AG09309 (cell line): Measurements from ENCODE around the gene PIKFYVE.

Experiments used
- DNase-seq: peaks from one replicate; pipeline ENCODE4 v3.0.0-alpha.2; 2010; ENCODE audit warnings: low read depth
- H3K4me3 ChIP-seq: 2 replicates; pipeline ENCODE4 v1.5.1; 2011; ENCODE audit warnings: mild to moderate bottlenecking, low read depth, low read length, moderate library complexity; ENCODE audit not compliant: control insufficient read depth
- TF ChIP-seq, protein P1 (sequence below): IDR thresholded peaks from 2 replicates; pipeline ENCODE4 v1.5.1; 2011; ENCODE audit warnings: mild to moderate bottlenecking, low read depth, low read length, inconsistent platforms; ENCODE audit not compliant: insufficient read depth, control insufficient read depth; ENCODE audit errors: missing control alignments

The PIKFYVE gene

DNA sequence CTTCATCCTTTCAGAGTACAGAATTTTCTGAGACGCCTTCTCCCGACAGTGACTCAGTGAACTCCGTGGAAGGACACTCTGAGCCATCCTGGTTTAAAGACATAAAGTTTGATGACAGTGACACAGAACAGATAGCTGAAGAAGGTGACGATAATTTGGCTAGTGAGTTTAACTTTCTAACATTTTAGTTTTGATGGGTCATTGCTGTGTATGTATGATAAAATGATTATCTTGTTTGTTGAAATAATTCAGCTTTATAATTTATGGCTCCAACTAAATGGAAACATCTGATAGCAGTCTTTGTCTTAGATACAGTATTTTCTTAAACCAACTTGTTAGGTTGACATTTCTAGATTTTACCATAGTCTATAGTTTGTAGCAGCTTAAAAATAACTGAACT, 38.1 kb downstream of the PIKFYVE start:
- no peak overlapping the region for H3K4me3 ChIP-seq
- TF ChIP-seq, protein P1, sequence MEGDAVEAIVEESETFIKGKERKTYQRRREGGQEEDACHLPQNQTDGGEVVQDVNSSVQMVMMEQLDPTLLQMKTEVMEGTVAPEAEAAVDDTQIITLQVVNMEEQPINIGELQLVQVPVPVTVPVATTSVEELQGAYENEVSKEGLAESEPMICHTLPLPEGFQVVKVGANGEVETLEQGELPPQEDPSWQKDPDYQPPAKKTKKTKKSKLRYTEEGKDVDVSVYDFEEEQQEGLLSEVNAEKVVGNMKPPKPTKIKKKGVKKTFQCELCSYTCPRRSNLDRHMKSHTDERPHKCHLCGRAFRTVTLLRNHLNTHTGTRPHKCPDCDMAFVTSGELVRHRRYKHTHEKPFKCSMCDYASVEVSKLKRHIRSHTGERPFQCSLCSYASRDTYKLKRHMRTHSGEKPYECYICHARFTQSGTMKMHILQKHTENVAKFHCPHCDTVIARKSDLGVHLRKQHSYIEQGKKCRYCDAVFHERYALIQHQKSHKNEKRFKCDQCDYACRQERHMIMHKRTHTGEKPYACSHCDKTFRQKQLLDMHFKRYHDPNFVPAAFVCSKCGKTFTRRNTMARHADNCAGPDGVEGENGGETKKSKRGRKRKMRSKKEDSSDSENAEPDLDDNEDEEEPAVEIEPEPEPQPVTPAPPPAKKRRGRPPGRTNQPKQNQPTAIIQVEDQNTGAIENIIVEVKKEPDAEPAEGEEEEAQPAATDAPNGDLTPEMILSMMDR: no peak
- no peak for DNase-seq

DNA sequence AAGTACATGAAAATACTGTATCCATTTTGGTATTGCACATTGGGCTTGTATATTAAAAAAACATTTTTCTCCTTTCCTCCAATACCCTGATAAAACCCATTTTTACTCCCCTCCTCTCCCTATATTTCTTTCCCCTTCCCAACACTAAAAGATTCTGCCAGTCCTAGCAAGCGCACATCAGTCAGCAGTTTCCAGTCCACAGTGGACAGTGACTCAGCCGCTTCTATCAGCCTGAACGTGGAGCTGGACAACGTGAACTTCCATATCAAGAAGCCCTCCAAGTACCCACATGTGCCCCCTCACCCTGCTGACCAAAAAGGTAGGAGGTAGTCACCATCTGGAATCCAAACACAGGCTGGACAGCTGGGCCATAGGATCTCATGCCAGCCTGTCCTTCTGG, 38.6 kb downstream of the PIKFYVE start:
- TF ChIP-seq, protein P1: no peak
- no peak for DNase-seq
- no peak overlapping the region for H3K4me3 ChIP-seq

DNA sequence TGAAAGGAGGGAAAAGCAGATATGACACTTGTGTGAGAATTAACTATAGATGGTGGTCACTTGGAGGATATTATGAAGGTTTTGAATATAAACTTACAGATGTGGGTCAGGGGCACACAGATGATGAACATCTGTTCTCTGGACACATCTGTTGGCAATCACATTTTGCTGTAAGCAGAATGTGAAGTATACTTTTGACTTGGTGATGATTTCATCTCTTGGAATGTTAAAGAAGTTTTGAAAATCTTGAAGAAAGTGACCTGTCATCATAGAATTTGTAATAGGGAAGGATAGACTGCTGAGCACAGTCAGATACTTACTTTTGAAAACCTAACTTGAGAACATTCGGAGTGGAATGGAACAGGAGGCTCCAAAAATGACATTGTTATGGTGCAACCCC, 40.2 kb downstream of the PIKFYVE start:
- TF ChIP-seq, protein P1: no peak
- DNase-seq: peak; percentile 14

DNA sequence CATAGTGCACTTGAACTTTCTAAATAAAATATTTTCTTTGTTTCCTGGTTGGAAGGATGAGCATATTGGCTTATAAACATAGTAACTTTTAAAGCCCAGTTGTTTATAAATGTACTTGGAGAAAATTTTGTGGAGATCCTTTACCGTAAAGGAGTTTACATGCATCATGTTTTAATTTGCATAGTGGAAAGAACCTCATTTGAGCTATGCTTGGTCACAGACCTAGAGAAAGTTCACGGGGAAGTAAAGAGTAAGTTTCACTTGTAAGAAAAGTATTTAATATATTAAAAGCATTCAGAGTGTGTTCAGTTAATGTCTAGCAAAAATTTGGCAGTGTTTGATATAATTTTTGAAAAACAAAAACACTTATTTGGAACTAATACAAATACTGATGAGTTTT, 45.3 kb downstream of the PIKFYVE start:
- TF ChIP-seq, protein P1: no peak
- H3K4me3 ChIP-seq: no peak overlapping the region
- no peak for DNase-seq

More for the DNA sequence above, 40.2 kb downstream of the PIKFYVE start:
- H3K4me3 ChIP-seq: no peak overlapping the region

DNA sequence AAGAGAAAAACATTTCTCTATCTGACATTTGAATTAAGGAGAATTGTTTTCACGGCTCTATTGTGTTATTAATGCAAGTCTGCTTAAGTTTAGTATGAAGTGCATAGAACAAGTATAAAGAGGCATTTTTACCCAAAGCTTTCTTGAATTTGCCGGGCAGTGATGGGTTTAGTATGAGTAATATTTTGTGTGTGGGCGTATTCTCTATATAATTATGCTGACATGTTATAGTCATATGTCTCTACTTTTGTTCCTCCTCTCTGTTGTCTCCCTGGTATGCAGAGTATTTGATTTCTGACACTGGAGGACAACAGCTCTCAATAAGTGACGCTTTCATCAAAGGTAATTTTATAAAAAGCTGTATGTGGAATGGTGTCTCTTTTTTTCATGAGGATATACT, 45.9 kb downstream of the PIKFYVE start:
- no peak for DNase-seq
- TF ChIP-seq, protein P1: no peak
- no peak overlapping the region for H3K4me3 ChIP-seq

DNA sequence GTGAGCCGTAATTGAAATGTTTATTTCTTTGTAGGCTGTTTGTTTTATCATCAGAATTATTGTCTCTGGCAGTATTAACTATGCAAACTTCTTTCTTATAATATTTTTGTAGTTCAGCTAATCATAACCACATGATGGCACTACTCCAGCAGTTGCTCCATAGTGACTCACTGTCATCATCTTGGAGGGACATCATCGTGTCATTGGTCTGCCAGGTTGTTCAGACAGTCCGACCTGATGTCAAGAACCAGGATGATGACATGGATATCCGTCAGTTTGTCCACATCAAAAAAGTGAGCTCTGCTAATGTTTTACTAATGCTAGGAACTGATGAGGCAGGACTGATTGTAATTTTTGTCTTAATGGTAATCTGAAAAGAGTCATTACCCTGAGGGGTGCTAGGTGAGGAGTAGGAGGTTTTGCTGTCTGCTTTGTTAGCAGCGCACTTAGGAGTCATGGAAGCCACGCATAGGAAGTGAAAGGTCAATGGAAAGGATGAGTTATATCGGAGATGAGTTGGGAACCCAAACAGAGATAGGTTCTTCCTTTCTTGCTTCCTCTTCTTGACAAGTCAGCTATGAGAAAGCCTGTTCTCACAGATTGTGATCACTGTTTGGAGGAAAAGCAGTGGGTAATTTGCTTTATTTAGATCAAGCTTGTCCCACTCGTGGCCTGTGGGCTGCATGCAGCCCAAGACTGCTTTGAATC, 49.2 kb downstream of the PIKFYVE start:
- no peak overlapping the region for H3K4me3 ChIP-seq
- DNase-seq: peak; percentile 8
- TF ChIP-seq, protein P1: no peak

DNA sequence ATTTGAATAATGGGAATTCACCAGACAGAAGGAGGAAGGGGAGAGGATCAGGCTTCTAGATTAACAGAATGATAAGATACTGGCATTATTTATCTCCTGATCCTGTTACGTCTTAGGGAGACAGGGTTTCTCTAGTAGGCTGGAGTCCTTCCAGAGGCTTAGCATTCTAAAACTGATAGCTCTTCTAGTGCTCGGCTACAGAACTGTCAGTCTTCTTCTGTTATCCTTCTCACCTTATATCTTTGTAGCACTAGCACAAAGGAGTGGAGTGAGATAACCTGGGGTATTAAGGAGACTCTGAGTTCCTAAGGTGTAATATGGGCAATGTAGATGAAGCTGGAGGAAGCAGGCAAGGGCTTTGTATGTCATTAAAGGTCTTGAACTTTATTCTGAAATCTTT, 52.1 kb downstream of the PIKFYVE start:
- DNase-seq: no peak
- no peak overlapping the region for H3K4me3 ChIP-seq
- TF ChIP-seq, protein P1: no peak
